HL-60 (cell line): Measurements from ENCODE around the gene SLC25A21.

Experiments used
- GABPA ChIP-seq: IDR thresholded peaks from 2 replicates; pipeline ENCODE4 v1.6.1; 2012; ENCODE audit warnings: low read depth
- POLR2AphosphoS5 ChIP-seq: IDR thresholded peaks from 2 replicates; pipeline ENCODE4 v1.6.1; 2012; ENCODE audit warnings: low read depth
- REST ChIP-seq: IDR thresholded peaks from 2 replicates; pipeline ENCODE4 v1.6.1; 2012; ENCODE audit warnings: low read depth; ENCODE audit not compliant: insufficient replicate concordance
- SPI1 ChIP-seq: IDR thresholded peaks from 2 replicates; pipeline ENCODE4 v1.6.1; 2012; ENCODE audit warnings: low read depth, mild to moderate bottlenecking, borderline replicate concordance
- TF ChIP-seq, protein P1 (sequence below): IDR thresholded peaks from one replicate; pipeline ENCODE4 v1.5.1; 2011; ENCODE audit warnings: low read length, control low read depth, inconsistent platforms; ENCODE audit not compliant: insufficient read depth

GRCh38 chr14:36756226-36756625, 416.2 kb downstream of the SLC25A21 start:
- TF ChIP-seq, protein P1, sequence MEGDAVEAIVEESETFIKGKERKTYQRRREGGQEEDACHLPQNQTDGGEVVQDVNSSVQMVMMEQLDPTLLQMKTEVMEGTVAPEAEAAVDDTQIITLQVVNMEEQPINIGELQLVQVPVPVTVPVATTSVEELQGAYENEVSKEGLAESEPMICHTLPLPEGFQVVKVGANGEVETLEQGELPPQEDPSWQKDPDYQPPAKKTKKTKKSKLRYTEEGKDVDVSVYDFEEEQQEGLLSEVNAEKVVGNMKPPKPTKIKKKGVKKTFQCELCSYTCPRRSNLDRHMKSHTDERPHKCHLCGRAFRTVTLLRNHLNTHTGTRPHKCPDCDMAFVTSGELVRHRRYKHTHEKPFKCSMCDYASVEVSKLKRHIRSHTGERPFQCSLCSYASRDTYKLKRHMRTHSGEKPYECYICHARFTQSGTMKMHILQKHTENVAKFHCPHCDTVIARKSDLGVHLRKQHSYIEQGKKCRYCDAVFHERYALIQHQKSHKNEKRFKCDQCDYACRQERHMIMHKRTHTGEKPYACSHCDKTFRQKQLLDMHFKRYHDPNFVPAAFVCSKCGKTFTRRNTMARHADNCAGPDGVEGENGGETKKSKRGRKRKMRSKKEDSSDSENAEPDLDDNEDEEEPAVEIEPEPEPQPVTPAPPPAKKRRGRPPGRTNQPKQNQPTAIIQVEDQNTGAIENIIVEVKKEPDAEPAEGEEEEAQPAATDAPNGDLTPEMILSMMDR = no peak
- no peak for TF ChIP-seq POLR2AphosphoS5
- no peak for TF ChIP-seq GABPA
- no peak for TF ChIP-seq REST
- TF ChIP-seq SPI1 = no peak
